ENCODE measurements around the gene EFCAB13. TPM values are rescaled to one million over a fixed set of nuclear protein-coding genes. Genes with fewer than 3 reads are reported as not detected.
"Not testable (repeated sequence)": the region's sequence is repeated elsewhere in the genome, so short reads cannot be mapped to it uniquely, and the experiment has no call there.

Gene EFCAB13
- total RNA-seq, 2 donors from 2014 or later: 4.3 to 8.9 TPM

GRCh38 chr17:47423406-47424295, 99.9 kb downstream of the EFCAB13 start:
- H3K4me1 ChIP-seq (ENCODE audit: control insufficient read depth, insufficient read depth, low read length): no peaks in the 10 kb centered on the region
- H3K9ac ChIP-seq (ENCODE audit: extremely low read depth, low read length, poor library complexity, severe bottlenecking): no peak overlapping the region
- H3K36me3 ChIP-seq (ENCODE audit: control insufficient read depth, insufficient read depth, low read length): peaks cover 5% of the 10 kb centered on the region
- Mint-ChIP-seq H3K4me1 (no peaks in the 10 kb centered on the region), H3K27me3 (ENCODE audit: insufficient read depth) (peaks cover 32% of the 10 kb centered on the region), H3K36me3 (ENCODE audit: low read depth) (peaks cover 18% of the 10 kb centered on the region), H3K4me3 (peak overlapping the region; percentile 42), H3K9me3 (peaks cover 21% of the 10 kb centered on the region), H3K27ac (no peak overlapping the region)
- 5 to 12% methylated on average over 29 to 113 of the region's 113 CpGs for WGBS, 2 experiments (ENCODE audit: insufficient coverage in 1 of 2, insufficient read length in 1 of 2)
- no peak for TF ChIP-seq CTCF (conservative IDR thresholded peaks at IDR 0.05)
- H3K9me3 ChIP-seq (ENCODE audit: control insufficient read depth, low read length): peaks cover 12% of the 10 kb centered on the region
- peak; percentile 87 for DNase-seq
- H3K27ac ChIP-seq (ENCODE audit: low read depth, low read length): no peak overlapping the region
- H3K27me3 ChIP-seq (ENCODE audit: control insufficient read depth, insufficient read depth, low read length, poor library complexity, severe bottlenecking): peaks cover 19% of the 10 kb centered on the region
- peak overlapping the region; percentile 60 for H3K4me3 ChIP-seq (ENCODE audit: low read length)

DNA sequence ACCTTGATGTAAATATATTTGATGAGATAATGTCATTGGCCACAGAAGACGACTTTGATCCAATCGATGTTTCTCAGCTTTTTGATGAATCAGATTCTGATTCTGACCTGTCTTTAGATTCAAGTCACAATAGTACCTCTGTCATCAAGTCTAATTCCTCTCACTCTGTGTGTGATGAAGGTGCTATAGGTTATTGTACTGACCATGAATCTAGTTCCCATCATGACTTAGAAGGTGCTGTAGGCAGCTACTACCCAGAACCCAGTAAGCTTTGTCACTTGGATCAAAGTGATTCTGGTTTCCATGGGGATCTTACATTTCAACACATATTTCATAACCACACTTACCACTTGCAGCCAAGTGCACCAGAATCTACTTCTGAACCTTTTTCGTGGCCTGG, 101.5 kb downstream of the EFCAB13 start:
- H3K27ac ChIP-seq (ENCODE audit: low read depth, low read length); H3K4me3 ChIP-seq (ENCODE audit: low read length); H3K27ac Mint-ChIP-seq; H3K9ac ChIP-seq (ENCODE audit: extremely low read depth, low read length, poor library complexity, severe bottlenecking); H3K36me3 ChIP-seq (ENCODE audit: control insufficient read depth, insufficient read depth, low read length); H3K4me1 ChIP-seq (ENCODE audit: control insufficient read depth, insufficient read depth, low read length); H3K4me3 Mint-ChIP-seq; H3K4me1 Mint-ChIP-seq; DNase-seq: not testable (repeated sequence)
- H3K9me3 Mint-ChIP-seq: peaks cover 13% of the 10 kb centered on the region
- Histone ChIP-seq H3K9me3 (ENCODE audit: control insufficient read depth, low read length) (peaks cover 12% of the 10 kb centered on the region), H3K27me3 (ENCODE audit: control insufficient read depth, insufficient read depth, low read length, poor library complexity, severe bottlenecking) (peaks cover 19% of the 10 kb centered on the region)
- H3K27me3 Mint-ChIP-seq (ENCODE audit: insufficient read depth): peaks cover 32% of the 10 kb centered on the region
- 86 to 100% methylated on average over 2 to 3 of the region's 3 CpGs for WGBS, 2 experiments (ENCODE audit: insufficient coverage in 1 of 2, insufficient read length in 1 of 2)
- peaks cover 18% of the 10 kb centered on the region for H3K36me3 Mint-ChIP-seq (ENCODE audit: low read depth)

- not testable (repeated sequence) for H3K27ac ChIP-seq (ENCODE audit: low read depth, low read length); H3K4me3 ChIP-seq (ENCODE audit: low read length); H3K4me1 Mint-ChIP-seq; H3K36me3 ChIP-seq (ENCODE audit: control insufficient read depth, insufficient read depth, low read length); DNase-seq; H3K27ac Mint-ChIP-seq; H3K9ac ChIP-seq (ENCODE audit: extremely low read depth, low read length, poor library complexity, severe bottlenecking); H3K4me1 ChIP-seq (ENCODE audit: control insufficient read depth, insufficient read depth, low read length); H3K4me3 Mint-ChIP-seq
- Mint-ChIP-seq H3K36me3 (ENCODE audit: low read depth) (peaks cover 18% of the 10 kb centered on the region), H3K9me3 (peaks cover 13% of the 10 kb centered on the region), H3K27me3 (ENCODE audit: insufficient read depth) (peaks cover 32% of the 10 kb centered on the region)
- Histone ChIP-seq H3K9me3 (ENCODE audit: control insufficient read depth, low read length) (peaks cover 12% of the 10 kb centered on the region), H3K27me3 (ENCODE audit: control insufficient read depth, insufficient read depth, low read length, poor library complexity, severe bottlenecking) (peaks cover 19% of the 10 kb centered on the region)
- WGBS, 2 experiments (ENCODE audit: insufficient coverage in 1 of 2, insufficient read length in 1 of 2): 91% methylated on average over 3 of the region's 3 CpGs; no CpG with 5 or more reads in 1 of the 2 experiments
Measured at GRCh38 chr17:47425887-47426635, 102.3 kb downstream of the EFCAB13 start.

GRCh38 chr17:47427985-47428384, 104.2 kb downstream of the EFCAB13 start:
- H3K4me1 ChIP-seq (ENCODE audit: control insufficient read depth, insufficient read depth, low read length): no peaks in the 10 kb centered on the region
- no peak overlapping the region for H3K4me3 ChIP-seq (ENCODE audit: low read length)
- no peak overlapping the region for H3K4me3 Mint-ChIP-seq
- H3K36me3 ChIP-seq (ENCODE audit: control insufficient read depth, insufficient read depth, low read length): peaks cover 5% of the 10 kb centered on the region
- H3K27me3 Mint-ChIP-seq (ENCODE audit: insufficient read depth): peaks cover 26% of the 10 kb centered on the region
- no peak overlapping the region for H3K27ac Mint-ChIP-seq
- H3K9ac ChIP-seq (ENCODE audit: extremely low read depth, low read length, poor library complexity, severe bottlenecking): no peak overlapping the region
- no peak for DNase-seq
- H3K36me3 Mint-ChIP-seq (ENCODE audit: low read depth): peaks cover 16% of the 10 kb centered on the region
- TF ChIP-seq CTCF (conservative IDR thresholded peaks at IDR 0.05): no peak
- peaks cover 9% of the 10 kb centered on the region for H3K9me3 Mint-ChIP-seq
- 86 to 100% methylated on average over 2 of the region's 2 CpGs for WGBS, 2 experiments (ENCODE audit: insufficient coverage in 1 of 2, insufficient read length in 1 of 2)
- peaks cover 5% of the 10 kb centered on the region for H3K9me3 ChIP-seq (ENCODE audit: control insufficient read depth, low read length)
- H3K27me3 ChIP-seq (ENCODE audit: control insufficient read depth, insufficient read depth, low read length, poor library complexity, severe bottlenecking): peaks cover 17% of the 10 kb centered on the region
- no peaks in the 10 kb centered on the region for H3K4me1 Mint-ChIP-seq
- H3K27ac ChIP-seq (ENCODE audit: low read depth, low read length): no peak overlapping the region

DNA sequence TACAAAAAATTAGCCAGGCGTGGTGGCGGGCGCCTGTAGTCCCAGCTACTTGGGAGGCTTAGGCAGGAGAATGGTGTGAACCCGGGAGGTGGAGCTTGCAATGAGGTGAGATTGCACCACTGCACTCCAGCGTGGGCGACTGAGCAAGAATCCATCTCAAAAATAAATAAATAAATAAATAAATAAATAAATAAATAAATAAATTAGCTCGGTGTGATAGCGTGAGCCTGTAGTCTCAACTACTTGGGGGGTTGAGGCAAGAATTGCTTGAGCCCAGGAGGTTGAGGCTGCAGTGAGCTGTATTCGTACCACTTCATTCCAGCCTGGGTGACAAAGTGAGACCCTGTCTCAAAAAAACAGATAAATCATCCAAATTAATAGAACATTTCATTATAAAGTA, 108.5 kb downstream of the EFCAB13 start:
- not testable (repeated sequence) for H3K27ac ChIP-seq (ENCODE audit: low read depth, low read length); H3K36me3 ChIP-seq (ENCODE audit: control insufficient read depth, insufficient read depth, low read length); H3K4me1 Mint-ChIP-seq; H3K4me1 ChIP-seq (ENCODE audit: control insufficient read depth, insufficient read depth, low read length); DNase-seq; H3K4me3 ChIP-seq (ENCODE audit: low read length); H3K27me3 Mint-ChIP-seq (ENCODE audit: insufficient read depth); H3K4me3 Mint-ChIP-seq; H3K9ac ChIP-seq (ENCODE audit: extremely low read depth, low read length, poor library complexity, severe bottlenecking); H3K27ac Mint-ChIP-seq; H3K27me3 ChIP-seq (ENCODE audit: control insufficient read depth, insufficient read depth, low read length, poor library complexity, severe bottlenecking); H3K36me3 Mint-ChIP-seq (ENCODE audit: low read depth)
- peaks cover 31% of the 10 kb centered on the region for H3K9me3 ChIP-seq (ENCODE audit: control insufficient read depth, low read length)
- 92 to 97% methylated on average over 4 to 7 of the region's 9 CpGs for WGBS, 2 experiments (ENCODE audit: insufficient coverage in 1 of 2, insufficient read length in 1 of 2)
- H3K9me3 Mint-ChIP-seq: peaks cover 32% of the 10 kb centered on the region
